ENCODE results near the gene DCLK2.

GRCh38 chr4:150237110-150237872, 159.0 kb downstream of the DCLK2 start:
- TF ChIP-seq CTCF (IDR thresholded peaks at IDR 0.05) (no peak), POLR2A (IDR thresholded peaks at IDR 0.05) (no peak)
